ENCODE results near the gene IFNAR2. TPM values are rescaled to one million over a fixed set of nuclear protein-coding genes. Genes with fewer than 3 reads are reported as not detected.

The IFNAR2 gene
- polyA plus RNA-seq, 3 donors, result 47.7 to 79.8 (median 59.5) TPM

DNA sequence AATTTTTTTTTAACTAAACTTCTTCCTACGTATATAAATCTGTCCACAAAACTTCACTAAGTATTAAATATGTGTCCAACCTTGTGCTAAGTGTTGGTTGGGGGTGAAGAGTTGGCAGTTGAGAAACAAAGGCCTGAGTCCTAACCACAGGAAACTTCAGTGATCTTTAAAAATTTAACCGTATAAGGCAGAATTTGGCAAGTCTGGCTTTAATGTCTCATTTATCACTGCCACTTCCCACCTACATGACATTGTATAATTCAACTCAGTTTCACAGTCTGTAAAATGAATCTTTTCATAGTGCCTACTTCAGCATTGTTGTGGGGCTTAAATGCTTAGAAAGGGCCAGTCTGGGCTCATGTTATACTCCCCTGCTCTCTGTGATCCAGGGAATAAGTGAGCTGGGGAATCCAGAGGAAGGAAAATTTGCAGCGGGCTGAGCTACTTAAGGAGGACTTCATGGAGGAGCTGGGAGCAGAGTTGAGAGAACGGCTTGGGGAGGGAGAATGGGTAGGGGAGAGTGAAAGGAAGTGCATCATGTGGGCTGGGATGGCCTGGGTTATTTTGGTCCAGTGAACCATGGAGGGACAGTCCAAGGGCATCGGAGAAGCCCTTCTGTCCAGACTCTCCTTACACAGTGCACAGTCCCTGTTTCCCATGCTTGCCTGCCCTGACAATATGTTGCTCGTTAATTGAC is 14.5 kb downstream of the IFNAR2 start:
- H3K36me3 Mint-ChIP-seq, result peaks cover 68 to 78% of the 10 kb centered on the region in 2 donors
- peaks cover 29 to 44% of the 10 kb centered on the region in 2 donors for H3K4me1 ChIP-seq (ENCODE audit: control insufficient read depth in 1 of 2, insufficient read depth in 2 of 2, low read length in 2 of 2)

DNA sequence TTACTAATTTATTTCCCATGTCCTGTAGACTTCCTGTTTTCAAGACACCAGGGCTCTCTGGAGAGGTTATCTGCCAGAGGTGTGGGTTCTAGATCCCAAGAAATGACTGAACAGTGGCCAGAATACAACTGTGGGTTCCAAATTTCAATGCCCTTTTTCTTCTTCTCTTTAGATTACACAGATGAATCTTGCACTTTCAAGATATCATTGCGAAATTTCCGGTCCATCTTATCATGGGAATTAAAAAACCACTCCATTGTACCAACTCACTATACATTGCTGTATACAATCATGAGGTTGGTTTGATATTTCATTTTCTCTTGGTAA is 15.0 kb downstream of the IFNAR2 start:
- Mint-ChIP-seq H3K36me3 (peaks cover 71 to 83% of the 10 kb centered on the region in 2 donors), H3K27me3 (ENCODE audit: low read depth in 3 of 3) (peaks cover 0 to 3% (median 0%) of the 10 kb centered on the region in 3 donors), H3K9me3 (no peaks in the 10 kb centered on the region), H3K4me1 (peaks cover 40% of the 10 kb centered on the region), H3K4me3 (no peak overlapping the region), H3K27ac (peak overlapping the region; percentile 70 to 95 (median 90))
- intact Hi-C loops (cut with micrococcal nuclease), result no loop called here
- Histone ChIP-seq H2AFZ (ENCODE audit: insufficient read depth, low read depth, low read length, poor library complexity, severe bottlenecking) (no peak overlapping the region), H3K79me2 (ENCODE audit: insufficient read depth, low read length) (peaks cover 77% of the 10 kb centered on the region), H4K20me1 (ENCODE audit: insufficient read depth, low read length) (peaks cover 65% of the 10 kb centered on the region), H3K9me3 (replicated peaks in 1 of 2; ENCODE audit: control insufficient read depth in 1 of 2, insufficient read depth in 1 of 2, low read length in 2 of 2) (no peaks in the 10 kb centered on the region), H3K4me2 (replicated peaks; ENCODE audit: extremely low read depth, low read length, poor library complexity, severe bottlenecking) (peak overlapping the region; percentile 36), H3K9ac (ENCODE audit: insufficient read depth, low read length, poor library complexity, severe bottlenecking) (no peak overlapping the region), H3K4me3 (replicated peaks in 1 of 3; ENCODE audit: low read depth in 2 of 3, low read length in 3 of 3) (peak overlapping the region in 1 of 3 experiments; percentile 19), H3K27ac (ENCODE audit: low read depth in 1 of 2, low read length in 2 of 2) (peak overlapping the region; percentile 54 to 80), H3K36me3 (replicated peaks in 1 of 2; ENCODE audit: control insufficient read depth in 1 of 2, insufficient read depth in 2 of 2, low read length in 2 of 2) (peaks cover 51 to 85% of the 10 kb centered on the region in 2 donors), H3K27me3 (ENCODE audit: control insufficient read depth in 2 of 2, insufficient read depth in 2 of 2, low read length in 2 of 2) (no peaks in the 10 kb centered on the region), H3K4me1 (ENCODE audit: control insufficient read depth in 1 of 2, insufficient read depth in 2 of 2, low read length in 2 of 2) (peaks cover 27 to 42% of the 10 kb centered on the region in 2 donors)
- peak in 1 of 3 donors; percentile 46 for DNase-seq
- TF ChIP-seq CTCF (IDR thresholded peaks at IDR 0.05), result no peak
- WGBS (ENCODE audit: insufficient coverage), result no CpG with 5 or more reads among the region's 2 CpGs

More for the DNA sequence above, 14.5 kb downstream of the IFNAR2 start:
- DNase-seq, result peak in 1 of 3 donors; percentile 25
- no peaks in the 10 kb centered on the region for H3K27me3 ChIP-seq (ENCODE audit: control insufficient read depth in 2 of 2, insufficient read depth in 2 of 2, low read length in 2 of 2)
- peaks cover 46 to 80% of the 10 kb centered on the region in 2 donors for H3K36me3 ChIP-seq (replicated peaks in 1 of 2; ENCODE audit: control insufficient read depth in 1 of 2, insufficient read depth in 2 of 2, low read length in 2 of 2)
- 100% methylated on average over 1 of the region's 6 CpGs for WGBS (ENCODE audit: insufficient coverage)
- H3K9ac ChIP-seq (ENCODE audit: insufficient read depth, low read length, poor library complexity, severe bottlenecking), result no peak overlapping the region
- H2AFZ ChIP-seq (ENCODE audit: insufficient read depth, low read depth, low read length, poor library complexity, severe bottlenecking), result no peak overlapping the region
- H3K4me2 ChIP-seq (replicated peaks; ENCODE audit: extremely low read depth, low read length, poor library complexity, severe bottlenecking), result peak overlapping the region; percentile 36
- peak overlapping the region; percentile 54 to 80 for H3K27ac ChIP-seq (ENCODE audit: low read depth in 1 of 2, low read length in 2 of 2)
- peaks cover 82% of the 10 kb centered on the region for H3K79me2 ChIP-seq (ENCODE audit: insufficient read depth, low read length)
- peaks cover 66% of the 10 kb centered on the region for H4K20me1 ChIP-seq (ENCODE audit: insufficient read depth, low read length)
- peaks cover 0 to 3% (median under 1%) of the 10 kb centered on the region in 3 donors for H3K27me3 Mint-ChIP-seq (ENCODE audit: low read depth in 3 of 3)
- intact Hi-C loops (cut with micrococcal nuclease), result no loop called here
- no peak overlapping the region for H3K4me3 Mint-ChIP-seq
- H3K4me3 ChIP-seq (replicated peaks in 1 of 3; ENCODE audit: low read depth in 2 of 3, low read length in 3 of 3), result peak overlapping the region in 1 of 3 experiments; percentile 19
- H3K4me1 Mint-ChIP-seq, result peaks cover 42% of the 10 kb centered on the region
- H3K27ac Mint-ChIP-seq, result peak overlapping the region; percentile 70 to 95 (median 90)
- no peaks in the 10 kb centered on the region for H3K9me3 Mint-ChIP-seq
- H3K9me3 ChIP-seq (replicated peaks in 1 of 2; ENCODE audit: control insufficient read depth in 1 of 2, insufficient read depth in 1 of 2, low read length in 2 of 2), result no peaks in the 10 kb centered on the region
- TF ChIP-seq CTCF (IDR thresholded peaks at IDR 0.05), result no peak
